Thoracic aorta (tissue), 2 donors: ENCODE results near the gene TTLL5. TPM values are rescaled to one million over a fixed set of nuclear protein-coding genes. Genes with fewer than 3 reads are reported as not detected.

Experiments
- ATAC-seq: fragments of 150-250 bp; one replicate; pipeline ENCODE4 v1.8.0; 2017; ENCODE audit warnings: low read depth; ENCODE audit not compliant: insufficient number of reproducible peaks, low FRiP score
- DNase-seq: peaks from one replicate; pipeline ENCODE4 v3.0.0-alpha.2; 2020; ENCODE audit warnings: low spot score
- H3K27ac ChIP-seq, 2 donors: fragments of 200-600 bp; sonication (generic); 1 replicate in 1 of 2; 2 replicates in 1 of 2; pipeline ENCODE4 v1.5.1; 2016; ENCODE audit warnings: mild to moderate bottlenecking in 2 of 2, moderate library complexity in 2 of 2
- H3K27me3 ChIP-seq: fragments of 200-600 bp; sonication (generic); replicated peaks from 2 replicates; pipeline ENCODE4 v1.6.0; 2016; ENCODE audit warnings: mild to moderate bottlenecking; ENCODE audit not compliant: insufficient read depth
- H3K36me3 ChIP-seq: fragments of 200-600 bp; sonication (generic); one replicate; pipeline ENCODE4 v1.5.1; 2016
- H3K4me1 ChIP-seq, 2 donors: fragments of 200-600 bp; sonication (generic); 1 replicate in 1 of 2; 2 replicates in 1 of 2; pipeline versions ENCODE4 v1.5.1 to v1.6.0; 2016; ENCODE audit warnings: low read depth in 2 of 2, mild to moderate bottlenecking in 1 of 2; ENCODE audit not compliant: control insufficient read depth in 1 of 2
- H3K4me3 ChIP-seq: fragments of 200-600 bp; sonication (generic); 2 replicates; pipeline ENCODE4 v1.5.1; 2016; ENCODE audit warnings: mild to moderate bottlenecking
- H3K9me3 ChIP-seq: fragments of 200-600 bp; sonication (generic); 2 replicates; pipeline ENCODE4 v1.5.1; 2016
- CTCF ChIP-seq: fragments of 200-600 bp; sonication (generic); IDR thresholded peaks from one replicate; pipeline ENCODE4 v1.5.1; 2019; ENCODE audit warnings: antibody characterized with exemption
- total RNA-seq, 2 donors: library from RNA; depleted of rRNA; stranded (reverse); fragments of >200 nt; gene quantifications; one replicate each; pipeline versions ENCODE4 v1.1.0 to v1.2.3, GENCODE V29; 2016

The TTLL5 gene
- total RNA-seq, 2 donors from 2014 or later: 34.7 to 47.9 TPM

- no peak overlapping the region for H3K4me3 ChIP-seq
- no peak for ATAC-seq
- H3K27me3 ChIP-seq: no peaks in the 10 kb centered on the region
- peaks cover 7% of the 10 kb centered on the region for H3K36me3 ChIP-seq
- no peaks in the 10 kb centered on the region for H3K4me1 ChIP-seq
- DNase-seq: no peak
- H3K27ac ChIP-seq: no peak overlapping the region
- no peaks in the 10 kb centered on the region for H3K9me3 ChIP-seq
- no peak for TF ChIP-seq CTCF
Measured at GRCh38 chr14:75784314-75784686, 123.3 kb downstream of the TTLL5 start.

GRCh38 chr14:75793806-75794205 lies 132.8 kb downstream of the TTLL5 start:
- Histone ChIP-seq H3K27ac (no peak overlapping the region), H3K36me3 (no peaks in the 10 kb centered on the region), H3K9me3 (peaks cover 3% of the 10 kb centered on the region), H3K4me1 (no peaks in the 10 kb centered on the region), H3K27me3 (no peaks in the 10 kb centered on the region), H3K4me3 (no peak overlapping the region)
- DNase-seq (no peak), ATAC-seq (no peak)
- TF ChIP-seq CTCF: no peak

GRCh38 chr14:75794615-75795038 lies 133.6 kb downstream of the TTLL5 start:
- Histone ChIP-seq H3K27ac (no peak overlapping the region), H3K4me3 (no peak overlapping the region), H3K27me3 (no peaks in the 10 kb centered on the region), H3K9me3 (peaks cover 3% of the 10 kb centered on the region), H3K36me3 (no peaks in the 10 kb centered on the region), H3K4me1 (no peaks in the 10 kb centered on the region)
- no peak for DNase-seq
- TF ChIP-seq CTCF: peak; percentile 14
- ATAC-seq: no peak

- no peak overlapping the region for H3K27ac ChIP-seq
- H3K4me3 ChIP-seq: no peak overlapping the region
- no peaks in the 10 kb centered on the region for H3K27me3 ChIP-seq
- peaks cover 6% of the 10 kb centered on the region for H3K9me3 ChIP-seq
- DNase-seq: no peak
- no peak for ATAC-seq
- no peak for TF ChIP-seq CTCF
- H3K36me3 ChIP-seq: no peaks in the 10 kb centered on the region
- peaks cover 0 to 18% of the 10 kb centered on the region in 2 donors for H3K4me1 ChIP-seq
Measured at GRCh38 chr14:75800792-75801191, 139.7 kb downstream of the TTLL5 start.

- no peak overlapping the region for H3K27ac ChIP-seq
- peaks cover 2% of the 10 kb centered on the region for H3K9me3 ChIP-seq
- no peak for TF ChIP-seq CTCF
- H3K27me3 ChIP-seq: no peaks in the 10 kb centered on the region
- DNase-seq (no peak), ATAC-seq (no peak)
- H3K4me3 ChIP-seq: no peak overlapping the region
- no peaks in the 10 kb centered on the region for H3K36me3 ChIP-seq
- H3K4me1 ChIP-seq: peaks cover 7 to 34% of the 10 kb centered on the region in 2 donors
Measured at GRCh38 chr14:75802486-75802885, 141.4 kb downstream of the TTLL5 start.
